Epidermal melanocyte (primary cell): ENCODE data around the gene CHP2.
"Not testable (repeated sequence)": the region's sequence is repeated elsewhere in the genome, so short reads cannot be mapped to it uniquely, and the experiment has no call there.

Experiments
- DNase-seq: peaks from one replicate; pipeline ENCODE4 v3.0.0; 2011; ENCODE audit warnings: low spot score; ENCODE audit not compliant: insufficient read length

Gene CHP2

DNA sequence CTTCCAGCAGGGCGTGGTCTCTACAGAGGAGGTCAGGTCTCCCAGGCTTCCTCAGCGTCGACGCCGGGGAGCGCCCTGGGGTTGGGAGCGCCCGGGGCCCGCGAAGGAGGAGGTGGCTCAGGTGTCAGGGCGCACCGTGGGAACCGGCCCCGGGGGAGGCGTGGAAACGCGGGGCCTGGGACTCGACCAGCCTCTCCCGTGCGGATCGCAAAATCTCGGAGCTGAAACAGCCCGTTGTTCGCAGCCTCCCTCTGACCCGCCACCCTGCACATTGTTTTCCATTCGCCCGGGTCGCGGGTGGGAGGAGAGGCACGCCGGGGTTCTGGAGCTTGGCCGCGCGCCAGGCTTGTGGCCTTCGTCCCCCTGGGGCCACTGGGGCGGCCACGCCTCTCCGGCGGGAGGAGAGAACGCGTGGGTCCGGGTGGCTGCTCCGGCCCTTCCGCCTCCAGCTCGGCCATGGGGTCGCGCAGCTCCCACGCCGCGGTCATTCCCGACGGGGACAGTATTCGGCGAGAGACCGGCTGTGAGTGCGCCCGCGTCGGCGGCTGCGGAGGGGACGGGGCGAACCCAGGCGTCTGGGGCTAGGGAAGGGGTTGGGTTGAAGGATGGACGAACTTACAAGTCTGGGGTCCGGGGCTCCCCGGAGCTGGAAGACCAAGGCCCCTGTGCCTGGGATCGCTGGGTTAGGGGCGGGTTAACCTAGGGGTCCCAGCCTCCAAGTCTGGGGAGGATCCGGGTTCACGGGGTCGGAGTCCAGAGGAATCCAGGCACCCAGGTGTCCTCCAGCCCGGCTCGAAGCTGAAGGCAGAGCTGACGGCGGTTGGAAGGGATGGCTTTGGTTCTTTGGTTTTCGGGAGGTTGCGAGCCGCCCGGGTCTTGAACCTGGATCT is at the start of gene CHP2:
Gene CHP2 (plus strand): TSS at position 433 of the 890 bp plus-strand sequence. CDS start 24 bp downstream, at position 457.
- no peak for DNase-seq

DNA sequence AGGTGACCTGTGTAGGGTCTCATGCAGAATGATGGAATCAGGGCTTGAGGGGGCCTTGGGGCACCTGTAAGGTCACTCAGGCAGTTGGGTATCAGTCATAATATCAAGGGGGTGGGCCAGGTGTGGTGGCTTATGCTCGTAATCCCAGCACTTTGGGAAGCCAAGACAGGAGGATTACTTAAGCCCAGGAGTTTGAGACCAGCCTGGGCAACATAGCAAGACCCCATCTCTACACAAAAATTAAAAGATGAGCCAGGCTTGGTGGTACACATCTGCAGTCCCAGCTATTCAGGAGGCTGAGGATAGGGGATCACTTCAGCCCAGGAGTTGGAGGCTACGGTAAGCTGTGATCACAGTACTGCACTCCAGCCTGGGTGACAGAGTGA is 49.3 kb upstream of the CHP2 start:
- DNase-seq, result no peak

DNA sequence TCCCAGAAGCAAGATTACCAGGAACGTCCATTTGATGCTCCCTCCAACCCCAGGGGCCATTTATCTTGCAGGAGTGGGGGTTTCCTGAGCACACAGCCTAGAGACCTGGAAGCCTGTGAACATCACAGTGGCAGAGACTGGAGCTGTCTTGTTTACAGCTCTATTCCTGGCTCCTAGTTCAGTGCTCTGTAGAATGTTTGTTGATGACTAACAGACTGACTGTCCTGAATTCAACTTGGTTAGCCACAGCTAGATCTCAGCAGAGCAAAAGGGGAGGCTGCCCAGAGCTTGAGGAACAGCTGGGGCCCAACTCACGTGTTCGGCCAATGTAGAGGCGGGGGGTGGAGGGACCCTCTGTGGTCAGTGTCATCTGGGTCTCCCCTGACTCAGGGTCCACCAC is 48.4 kb upstream of the CHP2 start:
- no peak for DNase-seq

DNA sequence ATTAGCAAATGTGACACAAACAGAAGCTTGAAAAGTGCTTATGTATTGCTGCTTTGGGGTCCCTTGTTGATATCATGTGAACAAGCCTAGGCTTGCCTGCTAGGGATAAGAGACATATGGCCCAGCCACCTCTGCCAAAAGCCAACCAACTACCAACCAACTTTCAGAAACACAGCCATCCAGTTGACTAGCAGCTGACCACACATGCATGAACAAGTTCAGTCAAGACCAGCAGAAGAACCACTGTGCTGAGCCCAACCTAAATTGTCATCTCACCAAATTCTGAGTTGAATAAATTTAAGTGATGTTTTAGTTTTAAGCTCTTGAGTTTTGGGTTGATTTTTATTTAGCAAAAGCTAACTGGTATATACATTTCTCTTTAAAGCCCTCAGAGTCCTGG is 45.3 kb upstream of the CHP2 start:
- DNase-seq, result no peak

DNA sequence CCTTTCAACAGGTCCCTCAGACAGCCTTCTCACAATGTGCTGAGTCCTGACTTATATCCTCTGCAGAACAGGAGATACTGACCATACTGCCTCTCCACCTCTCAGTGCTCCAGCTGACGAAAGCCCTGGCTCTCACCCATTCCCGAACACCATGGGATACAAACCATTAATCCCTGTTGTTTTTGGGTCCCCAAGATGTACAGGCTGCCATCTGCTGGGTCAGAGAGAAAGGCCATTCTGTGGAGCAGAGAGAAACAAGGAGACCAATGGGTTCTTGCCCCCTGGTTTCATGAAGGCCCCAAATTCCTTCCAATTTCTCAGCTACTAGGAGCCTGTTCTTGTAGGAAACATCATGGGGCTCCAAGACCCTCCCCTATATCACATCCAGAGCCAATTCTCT is 44.8 kb upstream of the CHP2 start:
- DNase-seq, result no peak

DNA sequence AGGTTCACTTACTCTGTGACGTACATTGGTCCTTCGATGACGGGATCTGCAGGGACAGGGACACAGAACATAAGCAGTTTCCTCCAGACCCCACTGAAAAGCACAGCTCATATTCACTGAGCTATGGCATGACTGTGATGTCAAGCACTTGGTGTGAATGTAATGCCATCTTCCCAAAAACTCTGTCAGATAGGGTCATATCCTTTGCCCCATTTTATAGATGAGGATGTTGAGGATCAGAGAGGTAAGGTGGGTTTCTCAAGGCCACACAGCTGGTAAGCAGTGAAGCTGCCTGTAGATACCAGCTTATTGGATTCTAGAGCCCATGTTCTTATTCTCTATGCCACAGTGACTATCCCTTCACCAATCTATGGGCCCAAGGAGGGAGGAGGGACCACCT is 44.3 kb upstream of the CHP2 start:
- no peak for DNase-seq

DNA sequence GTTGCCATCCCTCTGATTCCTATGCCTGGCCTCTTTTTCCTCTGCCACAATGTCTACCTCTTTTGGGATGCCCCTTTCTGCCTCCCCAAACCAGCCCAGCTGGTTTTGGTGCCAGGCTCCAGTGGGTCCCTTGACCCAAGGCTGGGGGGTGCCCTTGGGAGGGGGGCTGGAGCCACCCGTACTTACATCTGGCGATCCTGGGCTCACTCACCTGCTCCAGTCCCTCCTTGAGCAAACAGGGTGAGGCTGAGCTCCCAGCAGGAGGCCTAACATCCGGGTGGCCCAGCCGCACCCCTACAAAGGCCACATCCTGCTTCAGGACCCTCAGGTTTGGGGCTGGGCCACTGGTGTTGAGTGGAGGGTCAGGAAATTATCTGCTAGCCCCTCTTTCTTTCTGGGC is 43.0 kb upstream of the CHP2 start:
- no peak for DNase-seq

DNA sequence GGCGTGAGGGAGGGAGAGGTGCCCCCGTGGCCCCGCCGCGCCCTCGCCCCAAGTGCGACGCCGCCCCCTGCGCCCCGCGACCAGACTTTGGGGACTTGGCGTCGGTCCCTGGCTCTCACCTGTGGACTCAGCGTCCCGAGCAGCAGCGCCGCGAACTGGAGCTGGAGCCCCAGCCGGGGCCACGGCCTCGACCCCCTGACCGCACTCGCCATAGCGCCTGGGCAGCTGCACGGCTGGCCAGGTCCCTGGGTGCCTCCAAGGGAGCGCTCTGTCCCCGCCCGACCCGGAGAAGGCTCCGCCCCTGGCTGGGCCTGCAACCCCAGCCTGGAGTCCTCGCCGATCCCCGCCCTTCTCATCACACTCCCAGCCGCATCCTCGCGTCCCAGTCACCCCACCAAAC is 41.9 kb upstream of the CHP2 start, which contains the start of gene ERN2:
Gene ERN2 (minus strand): TSS at position 247 of the 400 bp plus-strand sequence. CDS start 35 bp downstream, at position 212.
- DNase-seq, result no peak

DNA sequence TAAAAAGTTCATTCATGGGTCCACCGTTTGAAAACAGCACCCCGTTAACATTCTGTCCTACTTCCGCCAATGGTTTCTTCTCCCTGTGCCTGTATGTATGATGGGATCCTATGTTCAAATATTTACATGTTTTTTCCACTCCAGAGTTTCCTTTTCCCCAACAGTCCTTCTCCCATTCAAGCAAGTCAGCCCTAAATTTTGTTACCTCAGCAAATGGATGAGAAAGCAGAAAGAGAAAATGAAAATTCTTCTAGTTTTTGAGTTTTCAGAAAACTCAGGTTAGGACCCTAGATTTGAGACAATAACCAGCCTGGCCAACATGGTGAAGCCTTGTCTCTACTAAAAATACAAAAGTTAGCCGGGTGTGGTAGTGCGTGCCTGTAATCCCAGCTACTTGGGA is 38.3 kb upstream of the CHP2 start:
- DNase-seq, result no peak

DNA sequence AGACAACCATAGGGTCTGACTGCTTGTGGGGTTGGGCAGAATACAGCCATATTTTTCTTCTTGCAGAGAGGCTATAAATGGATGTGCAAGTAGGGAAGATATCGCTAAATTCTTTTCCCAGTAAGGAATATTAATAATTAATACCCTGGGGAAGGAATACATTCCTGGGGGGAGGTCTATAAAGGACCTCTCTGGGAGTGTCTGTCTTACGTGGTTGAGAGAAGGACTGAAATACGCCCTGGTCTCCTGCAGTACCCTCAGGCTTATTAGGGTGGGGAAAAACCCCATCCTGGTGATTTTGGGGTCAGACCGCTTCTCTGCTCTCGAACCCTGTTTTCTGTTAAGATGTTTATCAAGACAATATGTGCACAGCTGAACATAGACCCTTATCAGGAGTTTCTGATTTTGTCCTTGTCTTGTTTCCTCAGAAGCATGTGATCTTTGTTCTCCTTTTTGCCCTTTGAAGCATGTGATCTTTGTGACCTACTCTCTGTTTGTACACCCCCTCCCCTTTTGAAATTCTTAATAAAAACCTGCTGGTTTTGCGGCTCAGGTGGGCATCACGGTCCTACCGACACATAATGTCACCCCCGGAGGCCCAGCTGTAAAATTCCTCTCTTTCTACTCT is 32.1 kb upstream of the CHP2 start:
- DNase-seq, result not testable (repeated sequence)

DNA sequence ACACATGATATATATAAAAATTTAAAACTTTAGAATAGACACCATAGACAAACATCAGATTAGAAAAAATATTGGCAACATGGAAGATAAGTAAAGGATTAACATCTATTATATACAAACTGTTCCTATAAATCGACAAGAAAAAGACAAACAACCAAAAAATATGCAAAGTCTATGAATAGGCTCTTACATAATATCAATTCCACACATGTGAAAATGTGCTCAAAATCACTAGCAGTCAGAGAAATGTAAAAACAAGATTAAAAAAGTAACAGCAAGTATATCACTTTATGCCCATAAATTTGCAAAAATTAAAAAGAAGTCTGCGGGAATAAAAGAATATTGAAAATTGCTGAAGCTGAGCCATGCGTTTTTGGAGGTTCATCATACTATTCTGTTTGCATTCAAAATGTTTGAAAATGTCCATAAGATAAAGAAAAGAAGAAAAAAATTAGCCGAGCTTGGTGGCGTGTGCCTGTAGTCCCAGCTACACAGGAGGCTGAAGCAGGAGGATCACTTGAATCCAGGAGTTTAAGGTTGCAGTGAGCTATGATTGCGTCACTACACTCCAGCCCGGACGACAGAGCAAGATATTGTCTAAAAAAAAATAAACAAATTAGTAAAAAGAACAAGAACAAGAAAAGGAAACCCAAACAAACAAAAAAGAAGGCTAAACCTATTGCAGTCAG is 30.6 kb upstream of the CHP2 start:
- DNase-seq, result no peak

DNA sequence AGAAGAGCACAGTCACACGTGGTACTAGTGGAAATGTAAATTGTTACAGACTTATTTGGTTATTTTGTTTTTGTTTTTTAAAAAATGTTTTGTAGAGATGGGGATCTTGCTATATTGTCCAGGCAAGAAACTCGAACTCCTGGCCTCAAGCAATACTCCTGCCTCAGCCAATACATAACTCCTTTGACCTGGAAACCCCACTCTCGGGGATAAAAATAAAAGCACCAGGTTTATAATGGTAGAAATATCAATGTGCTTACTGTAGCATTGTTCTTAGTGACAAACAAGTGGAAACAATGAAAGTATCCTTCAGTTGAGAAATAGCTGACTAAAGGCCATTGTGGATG is 30.1 kb upstream of the CHP2 start:
- DNase-seq, result no peak

DNA sequence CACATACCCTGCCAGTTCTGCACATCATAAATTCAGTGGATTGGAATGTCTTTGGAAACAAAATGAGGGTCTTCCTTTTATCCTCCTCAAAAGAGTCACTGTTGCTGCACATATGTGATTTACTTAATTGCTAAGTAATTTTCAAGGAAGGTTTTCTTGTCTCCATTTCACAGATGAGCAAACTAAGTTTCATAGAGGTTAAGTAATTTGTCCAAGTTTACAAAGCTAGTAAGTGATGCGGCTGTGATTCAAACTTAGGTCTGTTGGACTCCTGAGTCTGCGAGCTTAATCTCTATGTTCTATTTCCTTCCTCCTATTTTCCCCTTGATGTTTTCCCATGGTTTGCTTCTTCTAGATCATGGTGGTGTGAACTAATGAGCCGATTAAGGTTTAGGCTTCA is 28.1 kb upstream of the CHP2 start:
- no peak for DNase-seq

DNA sequence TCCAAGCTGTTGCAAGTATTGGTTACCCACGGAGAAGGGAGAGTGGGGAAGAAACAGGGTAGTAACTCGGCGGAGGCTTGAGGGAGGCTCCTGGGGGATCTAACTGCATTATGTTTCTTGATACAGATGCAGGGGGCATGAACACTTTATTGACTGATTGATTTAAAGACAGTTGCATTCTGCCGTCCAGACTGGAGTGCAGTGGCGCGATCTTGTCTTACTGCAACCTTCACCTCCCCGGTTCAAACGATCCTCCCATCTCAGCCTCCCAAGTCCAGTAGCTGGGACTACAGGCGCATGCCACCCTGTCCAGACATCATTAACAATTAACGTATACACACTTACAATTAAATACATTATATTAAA is 26.7 kb upstream of the CHP2 start:
- DNase-seq, result no peak

DNA sequence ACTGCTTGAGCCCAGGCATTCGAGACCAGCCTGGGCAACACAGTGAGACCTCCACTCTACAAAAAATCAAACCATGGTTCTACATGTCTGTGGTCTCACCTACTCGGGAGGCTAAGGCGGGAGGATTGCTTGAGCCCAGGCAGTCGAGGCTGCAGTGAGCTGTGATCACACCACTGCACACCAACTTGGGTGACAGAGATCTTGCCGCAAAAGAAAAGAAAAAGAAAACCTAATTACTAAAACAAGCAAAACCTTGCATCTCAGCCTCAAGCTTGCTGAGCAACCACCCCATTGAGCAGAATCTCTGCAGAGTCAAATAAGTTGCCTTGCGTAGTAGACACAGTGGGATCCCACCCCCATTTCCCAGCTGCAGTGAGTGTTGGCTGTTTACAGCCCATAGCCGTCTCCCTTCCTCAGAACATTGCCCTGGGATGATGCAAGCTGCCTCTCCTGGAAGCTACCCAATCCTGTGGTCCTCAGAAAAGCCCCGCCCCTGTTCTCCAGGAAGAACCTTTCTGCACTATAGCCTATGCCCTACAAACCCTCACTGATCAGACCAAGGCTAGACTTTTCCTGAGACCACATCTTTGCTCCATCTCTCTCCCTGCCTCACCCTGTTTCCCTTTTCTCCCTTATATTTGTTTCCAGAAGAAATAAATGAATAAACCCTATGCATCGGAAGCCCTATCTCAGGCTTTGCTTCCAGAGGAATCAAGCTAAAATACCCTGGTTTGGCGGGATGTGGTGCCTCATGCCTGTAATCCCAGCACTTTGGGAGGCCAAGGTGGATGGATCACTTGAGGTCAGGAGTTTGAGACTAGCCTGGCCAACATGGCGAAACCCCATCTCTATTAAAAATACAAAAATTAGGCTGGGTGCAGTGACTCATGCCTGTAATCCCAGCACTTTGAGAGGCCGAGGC is 25.1 kb upstream of the CHP2 start:
- DNase-seq, result no peak

DNA sequence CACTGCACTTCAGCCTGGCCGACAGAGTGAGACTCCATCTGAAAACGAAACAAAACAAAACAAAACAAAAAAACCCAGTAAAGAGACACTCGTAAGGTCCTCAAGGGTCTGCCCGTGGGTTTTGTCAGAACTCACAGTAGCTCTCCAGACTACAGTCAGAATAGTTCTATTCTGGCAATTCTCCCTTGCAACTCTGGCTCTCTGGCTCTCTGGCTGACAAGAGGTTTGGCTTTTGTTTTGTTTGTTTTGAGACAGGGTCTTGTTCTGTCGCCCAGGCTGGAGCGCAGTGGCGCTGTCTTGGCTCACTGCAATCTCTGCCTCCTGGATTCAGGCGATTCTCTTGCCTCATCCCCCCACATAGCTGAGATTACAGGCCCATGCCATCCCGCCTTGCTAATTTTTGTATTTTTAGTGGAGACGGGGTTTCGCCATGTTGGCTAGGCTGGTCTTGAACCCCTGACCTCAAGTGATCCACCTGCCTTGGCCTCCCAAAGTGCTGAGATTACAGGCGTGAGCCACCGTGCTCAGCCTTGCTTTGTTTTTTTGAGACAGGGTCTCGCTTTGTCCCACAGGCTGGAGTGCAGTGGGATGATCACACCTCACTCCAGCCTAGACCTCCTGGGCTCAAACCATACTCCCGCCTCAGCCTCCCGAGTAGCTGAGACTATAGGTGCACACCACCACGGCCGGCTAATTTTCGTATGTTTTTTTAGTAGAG is 20.5 kb upstream of the CHP2 start:
- no peak for DNase-seq

DNA sequence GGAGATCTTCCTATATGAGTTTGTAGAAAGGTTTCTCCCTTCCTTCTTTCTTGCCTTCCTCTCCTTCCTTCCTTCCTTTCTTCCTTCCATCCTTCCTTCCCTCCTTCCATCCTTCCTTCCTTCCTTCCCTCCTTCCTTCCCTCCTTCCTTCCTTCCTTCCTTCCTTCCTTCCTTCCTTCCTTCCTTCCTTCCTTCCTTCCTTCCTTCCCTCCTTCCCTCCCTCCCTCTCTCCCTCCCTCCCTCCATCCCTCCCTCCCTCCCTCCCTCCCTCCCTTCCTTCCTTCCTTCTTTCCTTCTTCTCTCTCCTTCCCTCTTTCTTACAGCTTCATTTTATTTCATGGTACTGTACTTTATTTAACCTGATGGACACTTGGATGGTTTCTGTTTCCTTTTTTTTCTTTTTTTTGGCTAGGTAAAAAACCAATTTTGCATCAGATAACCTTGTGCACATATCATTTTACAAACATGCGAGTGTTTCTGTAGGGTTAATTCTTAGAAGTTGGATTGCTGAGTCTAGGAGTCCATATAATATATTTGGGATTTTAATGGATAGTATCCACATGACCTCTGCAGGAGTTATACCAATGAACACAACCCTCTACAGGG is 17.3 kb upstream of the CHP2 start:
- not testable (repeated sequence) for DNase-seq

DNA sequence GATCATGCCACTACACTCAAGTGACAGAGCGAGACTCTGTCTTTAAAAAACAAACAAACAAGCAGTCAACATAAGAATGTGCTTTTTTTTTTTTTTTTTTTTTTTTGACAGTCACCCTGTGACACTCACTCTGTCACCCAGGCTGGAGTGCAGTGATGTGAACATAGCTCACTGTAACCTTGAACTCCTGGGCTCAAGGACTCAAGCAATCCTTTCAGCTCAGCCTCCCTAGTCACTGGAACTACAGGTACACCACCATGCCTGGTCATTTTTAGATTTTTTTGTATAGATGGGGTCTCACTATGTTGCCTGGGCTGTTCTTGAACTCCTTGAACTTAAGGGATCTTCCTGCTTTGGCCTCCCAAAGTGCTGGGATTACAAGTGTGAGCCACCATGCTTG is 15.3 kb upstream of the CHP2 start:
- no peak for DNase-seq

DNA sequence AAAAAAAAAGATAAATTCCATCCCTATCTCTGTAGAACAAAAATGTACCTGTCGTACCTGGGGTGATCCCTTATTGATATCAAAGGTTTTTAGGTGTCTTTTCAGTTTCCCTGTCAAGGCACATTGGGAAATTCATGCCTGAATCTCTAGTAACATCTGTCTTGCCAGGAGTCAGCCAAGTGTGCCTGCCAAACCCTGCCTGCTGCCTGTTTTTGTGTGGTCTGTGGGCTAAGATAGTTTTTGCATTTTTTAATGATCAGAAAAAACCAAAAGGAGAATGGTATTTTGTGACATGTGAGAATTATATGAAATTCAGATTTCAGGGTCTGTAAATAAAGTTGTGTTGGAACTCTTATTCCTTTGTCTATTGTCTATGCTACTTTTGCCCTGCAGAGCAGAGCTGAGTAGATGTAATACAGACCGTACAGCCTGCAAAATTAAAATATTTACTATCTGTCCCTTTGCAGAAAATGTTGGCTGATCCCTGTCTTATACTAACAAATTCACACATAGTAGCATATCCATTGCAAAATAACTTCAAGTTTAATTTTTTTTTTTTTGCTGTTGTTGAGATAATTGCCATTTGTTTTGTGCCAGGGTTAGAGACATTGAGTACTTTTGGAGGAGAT is 13.0 kb upstream of the CHP2 start:
- DNase-seq, result no peak

DNA sequence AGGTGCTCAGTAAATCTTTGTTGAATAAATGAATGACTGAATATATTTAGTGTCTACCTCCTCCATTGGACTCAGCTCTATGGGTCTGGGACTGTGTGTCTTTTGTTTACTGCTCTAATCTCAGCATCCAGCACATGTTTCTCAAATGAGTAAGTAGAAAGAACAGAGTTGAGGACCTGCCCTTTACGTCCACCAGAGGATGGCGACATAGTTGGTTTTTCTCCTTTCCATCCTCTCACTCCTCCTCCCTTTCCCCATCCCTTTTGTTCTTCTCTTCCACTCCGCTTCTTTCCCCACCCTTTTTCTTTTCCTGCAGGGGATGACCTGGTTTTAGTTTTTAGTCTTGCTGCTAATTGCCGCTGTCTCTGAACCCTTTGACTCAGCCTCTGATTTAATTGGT is 12.1 kb upstream of the CHP2 start:
- DNase-seq, result no peak
